Measurements from ENCODE around the gene PRDM16. TPM values are rescaled to one million over a fixed set of nuclear protein-coding genes. Genes with fewer than 3 reads are reported as not detected.

The PRDM16 gene
- total and polyA plus RNA-seq, 2 experiments from 2014 or later = 0.14 to 0.16 TPM

- Mint-ChIP-seq H3K9me3 (peaks cover 16% of the 10 kb centered on the region), H3K4me1 (no peaks in the 10 kb centered on the region), H3K36me3 (ENCODE audit: low read depth) (peaks cover 7% of the 10 kb centered on the region; the same call in 2 of the 3 replicates), H3K27me3 (ENCODE audit: insufficient read depth, low read depth, poor library complexity) (peaks cover 12% of the 10 kb centered on the region), H3K4me3 (no peak overlapping the region), H3K27ac (no peak overlapping the region)
- no peak for DNase-seq (ENCODE audit: low spot score)
- Histone ChIP-seq H3K27me3 (ENCODE audit: insufficient read depth) (no peaks in the 10 kb centered on the region), H3K27ac (ENCODE audit: low read depth) (no peak overlapping the region), H3K36me3 (ENCODE audit: insufficient read depth) (no peaks in the 10 kb centered on the region), H2AFZ (no peak overlapping the region), H4K20me1 (replicated peaks; ENCODE audit: insufficient read depth) (no peaks in the 10 kb centered on the region), H3K9me2 (ENCODE audit: insufficient read depth) (no peaks in the 10 kb centered on the region), H3K4me1 (ENCODE audit: insufficient read depth) (no peaks in the 10 kb centered on the region), H3K79me2 (replicated peaks; ENCODE audit: insufficient read depth) (no peaks in the 10 kb centered on the region), H3K4me3 (no peak overlapping the region), H3K4me2 (no peak overlapping the region), H3F3A (replicated peaks; ENCODE audit: low read depth) (no peaks in the 10 kb centered on the region)
- no peak for TF ChIP-seq POLR2AphosphoS5 (IDR thresholded peaks at IDR 0.05; ENCODE audit: low read depth)
- no peak for TF ChIP-seq ZNF331 (CRISPR knock-in tag; IDR thresholded peaks at IDR 0.05; ENCODE audit: low read depth)
- no peak for TF ChIP-seq EZH2 (IDR thresholded peaks at IDR 0.05; ENCODE audit: low read depth, unreplicated experiment)
- TF ChIP-seq ETS1 (IDR thresholded peaks at IDR 0.05) = no peak
- TF ChIP-seq CTCF (conservative IDR thresholded peaks at IDR 0.05; ENCODE audit: low read depth in 2 of 2) = no peak
- TF ChIP-seq REST (IDR thresholded peaks at IDR 0.05; ENCODE audit: unreplicated experiment) = no peak
- TF ChIP-seq ZNF462 (CRISPR knock-in tag; IDR thresholded peaks at IDR 0.05) = no peak
- no peak for TF ChIP-seq CREB1 (CRISPR knock-in tag; IDR thresholded peaks at IDR 0.05; ENCODE audit: low read depth)
- TF ChIP-seq JUNB (IDR thresholded peaks at IDR 0.05; ENCODE audit: unreplicated experiment) = no peak
- no peak for TF ChIP-seq ZNF114 (CRISPR knock-in tag; IDR thresholded peaks at IDR 0.05)
- no peak for ATAC-seq
Observed at GRCh38 chr1:3342960-3343359, 274.0 kb downstream of the PRDM16 start.

All from GM23338 (cell line).